NK-92 treated with Interleukin-12 subunit alpha and Interleukin-12 subunit beta, amount 100 ng/mL, for 24 hours (cell line): ENCODE measurements around the gene BAIAP3.
A peak's percentile ranks its signal among the peaks of the same experiment; 100 is the strongest.
"Not testable (repeated sequence)": the region's sequence is repeated elsewhere in the genome, so short reads cannot be mapped to it uniquely, and the experiment has no call there.

Source experiments
- DNase-seq: peaks from one replicate; lab custom pipeline; 2025; lab: John Stamatoyannopoulos, UW

The BAIAP3 gene

GRCh38 chr16:1316033-1316405 is 17.4 kb upstream of the BAIAP3 start:
- DNase-seq = no peak

- DNase-seq = no peak
These were observed 15.8 kb upstream of the BAIAP3 start for GRCh38 chr16:1317479-1318267.

DNA sequence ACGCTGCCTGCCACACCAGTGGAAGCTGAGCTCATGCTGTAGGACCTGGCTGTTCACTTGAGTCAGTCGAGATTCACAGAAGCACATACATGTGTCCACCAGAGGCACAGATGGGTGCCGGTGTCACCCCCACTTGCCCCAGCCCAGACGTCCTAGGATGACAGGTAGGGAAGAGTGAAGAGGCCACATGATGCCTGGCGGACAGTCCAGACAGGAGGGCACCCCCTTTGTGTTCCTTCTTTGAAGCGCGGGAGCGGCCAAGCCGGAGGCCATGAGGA is 15.2 kb upstream of the BAIAP3 start:
- no peak for DNase-seq

DNA sequence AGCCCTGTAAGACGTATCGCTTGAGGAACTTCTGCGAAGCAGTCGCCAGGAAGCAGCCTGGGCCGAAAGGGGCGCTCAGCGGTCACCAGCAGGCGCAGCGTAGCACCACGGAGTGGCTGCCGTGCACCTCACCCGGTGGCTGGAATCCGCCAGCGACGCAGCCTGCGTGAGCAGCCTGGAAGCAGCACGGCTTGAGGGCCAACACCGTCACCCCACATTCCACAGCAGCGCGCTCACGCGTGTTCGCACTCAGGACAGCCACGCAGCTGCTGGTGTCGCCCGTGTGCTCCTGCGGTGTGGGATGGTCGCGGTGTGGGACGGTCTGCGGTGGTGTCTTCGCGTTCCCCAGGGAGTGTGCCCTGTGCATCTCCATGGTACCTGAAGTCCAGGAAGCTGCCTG is 14.4 kb upstream of the BAIAP3 start:
- DNase-seq = no peak

DNA sequence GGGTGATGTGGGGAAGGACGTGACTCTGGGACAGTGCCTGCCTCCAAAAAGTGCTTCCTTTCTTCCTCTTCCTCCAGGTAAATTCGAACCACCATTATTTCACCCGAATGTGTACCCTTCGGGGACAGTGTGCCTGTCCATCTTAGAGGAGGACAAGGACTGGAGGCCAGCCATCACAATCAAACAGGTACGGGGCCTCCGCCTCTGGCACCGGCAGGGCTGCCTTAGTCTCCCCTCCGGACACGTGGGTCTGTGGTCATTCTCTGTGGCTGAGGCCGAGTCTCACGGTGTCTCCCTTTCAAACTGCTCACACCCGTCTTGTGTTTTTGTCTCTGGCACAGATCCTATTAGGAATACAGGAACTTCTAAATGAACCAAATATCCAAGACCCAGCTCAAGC is 13.3 kb upstream of the BAIAP3 start:
- no peak for DNase-seq

- DNase-seq = no peak
These were observed 12.7 kb upstream of the BAIAP3 start for GRCh38 chr16:1320658-1321240.

GRCh38 chr16:1322407-1322806 is 11.0 kb upstream of the BAIAP3 start:
- DNase-seq = no peak

- DNase-seq = no peak
These were observed 9.9 kb upstream of the BAIAP3 start for GRCh38 chr16:1323296-1324239.

- no peak for DNase-seq
These were observed 9.1 kb upstream of the BAIAP3 start for GRCh38 chr16:1324286-1324826.

DNA sequence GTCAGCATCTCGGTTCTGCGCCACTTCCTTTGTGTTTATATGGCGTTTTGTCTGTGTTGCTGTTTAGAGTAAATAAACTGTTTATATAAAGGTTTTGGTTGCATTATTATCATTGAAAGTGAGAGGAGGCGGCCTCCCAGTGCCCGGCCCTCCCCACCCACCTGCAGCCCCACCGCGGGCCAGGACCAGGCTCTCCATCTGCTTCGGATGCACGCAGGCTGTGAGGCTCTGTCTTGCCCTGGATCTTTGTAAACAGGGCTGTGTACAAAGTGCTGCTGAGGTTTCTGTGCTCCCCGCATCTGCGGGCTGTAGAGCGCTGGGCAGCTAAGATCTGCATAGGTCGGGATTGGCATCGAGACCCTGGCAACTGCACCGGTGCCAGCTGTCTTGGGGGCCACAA is 8.2 kb upstream of the BAIAP3 start:
- DNase-seq = no peak

- DNase-seq = no peak
These were observed 7.6 kb upstream of the BAIAP3 start for GRCh38 chr16:1325673-1326371.

DNA sequence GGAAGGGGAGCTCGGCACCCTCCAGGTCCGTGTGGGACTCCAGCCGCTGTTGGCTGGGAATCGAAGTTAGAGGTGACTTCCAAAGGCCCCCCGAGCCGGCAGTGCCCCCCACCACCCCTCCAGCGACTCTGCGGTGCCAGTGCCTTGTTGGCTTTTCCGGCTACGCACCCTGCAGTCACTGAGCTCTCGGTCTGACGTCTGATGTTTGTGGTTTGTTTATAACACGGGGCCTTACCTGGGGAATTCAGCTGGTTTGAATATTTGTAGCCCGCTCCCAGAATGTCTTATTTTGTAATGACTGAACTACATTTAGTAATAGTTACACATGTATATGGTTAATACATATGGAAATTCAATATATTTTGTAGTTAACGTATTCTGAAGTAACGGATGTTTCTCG is 7.1 kb upstream of the BAIAP3 start:
- DNase-seq = no peak

GRCh38 chr16:1326946-1327618 is 6.4 kb upstream of the BAIAP3 start:
- DNase-seq = no peak

GRCh38 chr16:1327619-1327947 is 5.9 kb upstream of the BAIAP3 start:
- no peak for DNase-seq

DNA sequence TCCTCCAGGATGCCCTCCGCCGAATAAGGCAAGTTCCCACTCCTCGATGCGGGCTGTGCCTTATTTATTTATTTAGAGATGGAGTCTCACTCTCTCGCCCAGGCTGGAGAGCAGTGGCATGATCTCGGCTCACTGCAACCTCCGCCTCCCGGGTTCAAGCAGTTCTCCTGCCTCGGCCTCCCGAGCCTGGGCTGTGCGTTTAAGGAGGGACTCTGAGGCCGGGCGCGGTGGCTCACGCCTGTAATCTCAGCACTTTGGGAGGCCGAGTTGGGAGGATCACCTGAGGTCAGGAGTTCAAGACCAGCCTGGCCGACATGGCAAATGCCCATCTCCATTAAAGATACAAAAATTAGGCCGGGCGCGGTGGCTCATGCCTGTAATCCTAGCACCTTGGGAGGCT is 5.3 kb upstream of the BAIAP3 start:
- DNase-seq = not testable (repeated sequence)

DNA sequence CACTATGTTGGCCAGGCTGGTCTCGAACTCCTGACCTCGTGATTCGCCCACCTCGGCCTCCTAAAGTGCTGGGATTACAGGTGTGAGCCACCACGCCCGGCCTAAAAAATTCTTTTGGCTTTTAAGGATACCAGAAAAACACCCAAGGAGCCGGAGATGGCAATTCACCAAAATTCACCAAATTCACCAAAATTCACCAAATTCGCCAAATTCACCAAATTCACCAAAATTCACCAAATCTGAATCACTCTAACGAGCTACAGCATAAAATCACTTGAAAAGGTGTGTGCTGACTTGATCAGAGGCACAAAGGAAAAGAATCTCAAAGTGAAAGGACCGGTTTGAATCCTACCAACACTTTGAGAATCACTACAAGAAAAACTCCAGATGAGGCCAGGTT is 4.5 kb upstream of the BAIAP3 start:
- DNase-seq = not testable (repeated sequence)

DNA sequence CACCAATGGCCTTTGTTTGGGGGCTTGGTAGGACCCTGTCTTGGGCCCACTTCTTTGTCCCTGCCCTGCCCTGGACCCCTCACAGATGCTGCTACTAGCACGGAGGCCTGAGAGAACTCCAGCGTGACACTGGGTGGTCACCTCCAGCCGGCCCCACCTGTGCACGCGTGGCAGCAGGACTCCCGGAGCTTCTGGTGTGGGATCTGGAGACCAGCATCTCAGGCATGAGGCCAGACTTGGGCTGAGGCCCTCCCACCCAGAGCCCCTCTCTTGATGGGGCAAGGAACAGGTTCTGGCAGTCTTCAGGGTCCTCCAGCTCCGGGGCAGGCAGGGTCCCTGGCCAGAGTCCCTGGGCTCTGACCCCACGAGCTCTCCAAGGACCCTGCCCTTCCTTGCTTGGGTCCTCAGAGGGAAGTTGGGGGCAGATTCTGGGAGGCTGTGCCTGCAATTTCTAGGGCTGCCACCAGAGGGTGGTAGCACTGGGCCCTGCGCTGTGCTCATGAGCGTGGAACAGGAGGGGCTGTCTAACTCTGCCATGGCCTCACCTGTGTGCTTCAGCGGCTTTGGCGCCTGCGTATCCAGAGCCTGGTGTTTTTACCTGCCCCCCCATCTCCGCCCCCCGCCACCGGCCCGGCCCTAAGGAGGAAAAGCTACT is 3.1 kb upstream of the BAIAP3 start:
- DNase-seq = no peak

DNA sequence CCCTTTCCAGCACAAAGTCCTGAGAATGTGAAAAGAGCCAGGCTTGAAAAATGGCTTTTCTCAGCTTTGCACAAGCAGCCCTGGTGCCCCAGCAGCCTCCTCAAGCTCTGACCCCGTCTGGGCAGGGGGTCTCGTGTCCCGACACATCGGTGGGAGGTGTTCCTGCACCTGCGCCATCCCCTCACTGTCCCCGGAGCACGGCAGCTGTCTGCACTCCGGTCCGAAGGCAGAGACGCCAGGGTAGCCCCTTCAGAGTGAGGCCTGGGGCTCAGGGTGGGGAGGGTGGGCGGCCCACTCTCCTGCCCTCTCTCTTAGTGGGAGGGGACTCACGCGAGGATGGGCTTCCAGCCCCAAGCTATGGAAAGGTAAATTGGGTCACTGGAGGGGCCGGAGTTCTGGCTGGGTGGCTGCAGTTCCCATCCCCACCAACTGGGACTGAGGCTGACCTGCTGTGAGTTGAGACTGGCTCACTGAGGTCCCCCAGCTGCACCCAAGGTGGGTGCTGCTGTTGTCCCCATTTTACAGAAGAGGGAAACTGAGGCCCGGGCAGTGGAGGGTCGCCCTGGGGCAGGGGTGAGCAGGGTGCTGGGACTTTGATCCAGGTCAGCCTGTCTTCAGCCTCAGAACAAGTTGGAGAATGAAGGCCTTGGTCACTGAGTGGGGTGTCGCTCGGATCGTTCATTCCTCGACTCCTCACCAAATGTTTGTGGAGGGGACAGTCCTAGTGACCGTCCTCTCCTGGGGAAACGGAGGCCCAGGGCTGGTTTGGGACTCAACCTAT is 2.3 kb upstream of the BAIAP3 start:
- DNase-seq = no peak

GRCh38 chr16:1331712-1332617 is 1.5 kb upstream of the BAIAP3 start:
- DNase-seq = peak; percentile 57
